ENCODE results near the gene PPFIBP1. TPM values are rescaled to one million over a fixed set of nuclear protein-coding genes. Genes with fewer than 3 reads are reported as not detected.

The PPFIBP1 gene
- total RNA-seq, 1 donor: 179 TPM

DNA sequence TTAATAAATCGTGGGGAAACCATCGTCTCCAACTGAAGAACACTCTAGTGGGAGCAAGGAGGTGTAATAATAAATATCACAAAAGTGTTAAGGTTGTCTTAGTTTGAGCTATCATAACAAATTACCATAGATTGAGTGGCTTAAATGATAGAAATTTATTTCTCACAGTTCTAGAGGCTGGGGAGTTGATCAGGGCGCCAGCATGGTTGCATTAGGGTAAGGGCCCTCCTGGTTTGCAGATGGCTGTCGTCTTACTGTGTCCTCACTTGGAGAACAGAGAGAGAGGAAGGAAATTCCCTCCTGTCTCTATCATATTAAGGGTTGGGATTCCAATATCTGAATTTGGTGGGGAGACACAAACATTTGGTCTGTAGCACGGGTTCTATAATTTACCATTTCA lies 219.6 kb downstream of the PPFIBP1 start:
- Histone ChIP-seq H3K4me1 (ENCODE audit: insufficient read depth, low read length) (peaks cover 11% of the 10 kb centered on the region), H3K4me3 (ENCODE audit: insufficient read depth, low read length) (no peak overlapping the region), H4K20me1 (ENCODE audit: insufficient read depth, low read length) (no peaks in the 10 kb centered on the region), H3K9me3 (ENCODE audit: low read depth, low read length) (no peaks in the 10 kb centered on the region), H3K27ac (ENCODE audit: low read depth, low read length) (no peak overlapping the region), H2AFZ (ENCODE audit: low read length) (no peak overlapping the region), H3K27me3 (ENCODE audit: insufficient read depth, low read length) (no peaks in the 10 kb centered on the region), H3K36me3 (ENCODE audit: insufficient read depth, low read length) (peaks cover 13% of the 10 kb centered on the region), H3K4me2 (ENCODE audit: insufficient read depth, low read length) (no peak overlapping the region), H3K79me2 (ENCODE audit: insufficient read depth, low read length) (peaks cover 3% of the 10 kb centered on the region)
- no peak for DNase-seq (ENCODE audit: insufficient read length, low spot score, missing footprints)
- TF ChIP-seq, protein P1, sequence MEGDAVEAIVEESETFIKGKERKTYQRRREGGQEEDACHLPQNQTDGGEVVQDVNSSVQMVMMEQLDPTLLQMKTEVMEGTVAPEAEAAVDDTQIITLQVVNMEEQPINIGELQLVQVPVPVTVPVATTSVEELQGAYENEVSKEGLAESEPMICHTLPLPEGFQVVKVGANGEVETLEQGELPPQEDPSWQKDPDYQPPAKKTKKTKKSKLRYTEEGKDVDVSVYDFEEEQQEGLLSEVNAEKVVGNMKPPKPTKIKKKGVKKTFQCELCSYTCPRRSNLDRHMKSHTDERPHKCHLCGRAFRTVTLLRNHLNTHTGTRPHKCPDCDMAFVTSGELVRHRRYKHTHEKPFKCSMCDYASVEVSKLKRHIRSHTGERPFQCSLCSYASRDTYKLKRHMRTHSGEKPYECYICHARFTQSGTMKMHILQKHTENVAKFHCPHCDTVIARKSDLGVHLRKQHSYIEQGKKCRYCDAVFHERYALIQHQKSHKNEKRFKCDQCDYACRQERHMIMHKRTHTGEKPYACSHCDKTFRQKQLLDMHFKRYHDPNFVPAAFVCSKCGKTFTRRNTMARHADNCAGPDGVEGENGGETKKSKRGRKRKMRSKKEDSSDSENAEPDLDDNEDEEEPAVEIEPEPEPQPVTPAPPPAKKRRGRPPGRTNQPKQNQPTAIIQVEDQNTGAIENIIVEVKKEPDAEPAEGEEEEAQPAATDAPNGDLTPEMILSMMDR (IDR thresholded peaks at IDR 0.05; ENCODE audit: extremely low read depth, low read depth, low read length): no peak

Other genes with a start within 250 kb of the PPFIBP1 start
- gene BMAL2, start 191.4 kb upstream of the PPFIBP1 start, total RNA-seq: 18.3 and 21.7 TPM in 2 replicates
- 0.72 and 0.88 TPM in 2 replicates for gene SMCO2, start 77.5 kb upstream of the PPFIBP1 start, total RNA-seq
- 3.5 and 4.0 TPM in 2 replicates for gene REP15, start 172.2 kb downstream of the PPFIBP1 start, total RNA-seq
- 51.9 and 53.9 TPM in 2 replicates for gene MRPS35, start 186.6 kb downstream of the PPFIBP1 start, total RNA-seq